ENCODE results near the gene LRPAP1. TPM values are rescaled to one million over a fixed set of nuclear protein-coding genes. Genes with fewer than 3 reads are reported as not detected.
"Not testable (repeated sequence)": the region's sequence is repeated elsewhere in the genome, so short reads cannot be mapped to it uniquely, and the experiment has no call there.

LRPAP1 gene
- total RNA-seq, 2 experiments from 2014 or later, result 69.0 to 69.1 TPM

- Mint-ChIP-seq H3K9me3 (no peaks in the 10 kb centered on the region), H3K27me3 (peaks cover 17% of the 10 kb centered on the region), H3K36me3 (ENCODE audit: low read depth) (no peaks in the 10 kb centered on the region), H3K4me1 (no peaks in the 10 kb centered on the region), H3K4me3 (no peak overlapping the region), H3K27ac (no peak overlapping the region)
- ChIA-PET POLR2A (no interaction called here), CTCF (no interaction called here)
- no peak for DNase-seq
Observed at GRCh38 chr4:3462321-3462789, 69.9 kb downstream of the LRPAP1 start.

- ChIA-PET CTCF (no interaction called here), POLR2A (no interaction called here)
- DNase-seq, result no peak
- H3K9me3 Mint-ChIP-seq, result no peaks in the 10 kb centered on the region
- H3K27me3 Mint-ChIP-seq, result peaks cover 17% of the 10 kb centered on the region
- no peak overlapping the region for H3K4me3 Mint-ChIP-seq
- H3K36me3 Mint-ChIP-seq (ENCODE audit: low read depth), result no peaks in the 10 kb centered on the region
- no peaks in the 10 kb centered on the region for H3K4me1 Mint-ChIP-seq
- no peak overlapping the region for H3K27ac Mint-ChIP-seq
Observed at GRCh38 chr4:3461515-3462291, 70.5 kb downstream of the LRPAP1 start.

- POLR2A ChIA-PET, result no interaction called here
- Mint-ChIP-seq H3K4me3 (no peak overlapping the region), H3K9me3 (no peaks in the 10 kb centered on the region), H3K4me1 (no peaks in the 10 kb centered on the region), H3K27ac (no peak overlapping the region), H3K27me3 (peaks cover 17% of the 10 kb centered on the region), H3K36me3 (ENCODE audit: low read depth) (no peaks in the 10 kb centered on the region)
- CTCF ChIA-PET, result no interaction called here
- no peak for DNase-seq
Observed at GRCh38 chr4:3460926-3461325, 71.3 kb downstream of the LRPAP1 start.

GRCh38 chr4:3459156-3459555, 73.1 kb downstream of the LRPAP1 start:
- H3K27ac Mint-ChIP-seq; H3K4me1 Mint-ChIP-seq; POLR2A ChIA-PET; DNase-seq; H3K4me3 Mint-ChIP-seq; CTCF ChIA-PET; H3K36me3 Mint-ChIP-seq (ENCODE audit: low read depth): not testable (repeated sequence)
- peaks cover 10% of the 10 kb centered on the region for H3K9me3 Mint-ChIP-seq
- peaks cover 16% of the 10 kb centered on the region for H3K27me3 Mint-ChIP-seq

- CTCF ChIA-PET, result no interaction called here
- Mint-ChIP-seq H3K36me3 (ENCODE audit: low read depth) (no peaks in the 10 kb centered on the region), H3K27ac (no peak overlapping the region), H3K9me3 (peaks cover 10% of the 10 kb centered on the region), H3K4me1 (no peaks in the 10 kb centered on the region), H3K27me3 (peaks cover 22% of the 10 kb centered on the region), H3K4me3 (no peak overlapping the region)
- POLR2A ChIA-PET, result no interaction called here
- no peak for DNase-seq
Observed at GRCh38 chr4:3458371-3458770, 73.9 kb downstream of the LRPAP1 start.

GRCh38 chr4:3455596-3455995, 76.6 kb downstream of the LRPAP1 start:
- H3K27me3 Mint-ChIP-seq, result peaks cover 15% of the 10 kb centered on the region
- H3K4me1 Mint-ChIP-seq; CTCF ChIA-PET; DNase-seq; POLR2A ChIA-PET; H3K36me3 Mint-ChIP-seq (ENCODE audit: low read depth); H3K27ac Mint-ChIP-seq; H3K4me3 Mint-ChIP-seq: not testable (repeated sequence)
- H3K9me3 Mint-ChIP-seq, result peaks cover 10% of the 10 kb centered on the region

Other genes with a start within 250 kb of the LRPAP1 start
- gene RGS12, start 239.4 kb downstream of the LRPAP1 start, total RNA-seq, result 10 to 100 TPM in 1 of 2 experiments, 1 to 10 TPM in 1; 9.7 to 10.9 TPM
- under 1 TPM in 1 of 2 experiments, not detected in 1; 0.10 TPM for gene HGFAC, start 90.5 kb downstream of the LRPAP1 start, total RNA-seq
- not detected for gene DOK7, start 69.1 kb downstream of the LRPAP1 start, total RNA-seq
- gene ADRA2C, start 234.0 kb upstream of the LRPAP1 start, total RNA-seq, result not detected

Measured in activated CD4-positive, alpha-beta T cell treated with anti-CD3 and anti-CD28 coated beads, Interleukin-2, amount 10 ng/mL, durations not matched to agents 7 days and 5 days (primary cell).